NCI-H748 (cell line): ENCODE results near the gene DVL2.
"Not testable (repeated sequence)": the region's sequence is repeated elsewhere in the genome, so short reads cannot be mapped to it uniquely, and the experiment has no call there.

Experiments
- DNase-seq: peaks from one replicate; lab custom pipeline; 2025; ENCODE audit not compliant: unreplicated experiment; lab: John Stamatoyannopoulos, UW

The DVL2 gene

GRCh38 chr17:7256766-7257456 is 22.6 kb upstream of the DVL2 start:
- DNase-seq, result no peak

- DNase-seq, result no peak
Measured at GRCh38 chr17:7254511-7254910, 20.2 kb upstream of the DVL2 start.

GRCh38 chr17:7253082-7253481 is 18.8 kb upstream of the DVL2 start:
- DNase-seq, result no peak

- peak; percentile 97 for DNase-seq
Measured at GRCh38 chr17:7252176-7253043, 18.1 kb upstream of the DVL2 start, which contains the start of gene ELP5. TSS of gene ELP5 (plus strand) at chr17:7252215. CDS start at chr17:7252551, 336 bp downstream.

- DNase-seq, result peak; percentile 100
Measured at GRCh38 chr17:7251661-7252175, 17.4 kb upstream of the DVL2 start, which contains the start of gene CTDNEP1. TSS of gene CTDNEP1 (minus strand) at chr17:7251734. CDS start at chr17:7251296, 438 bp downstream.

- no peak for DNase-seq
Measured at GRCh38 chr17:7250695-7251627, 16.6 kb upstream of the DVL2 start.

GRCh38 chr17:7249830-7250229 is 15.5 kb upstream of the DVL2 start:
- no peak for DNase-seq

GRCh38 chr17:7249214-7249613 is 14.9 kb upstream of the DVL2 start:
- DNase-seq, result no peak

GRCh38 chr17:7248796-7249195 is 14.5 kb upstream of the DVL2 start:
- DNase-seq, result no peak

- no peak for DNase-seq
Measured at GRCh38 chr17:7246779-7247178, 12.5 kb upstream of the DVL2 start.

GRCh38 chr17:7243838-7244237 is 9.5 kb upstream of the DVL2 start:
- not testable (repeated sequence) for DNase-seq

- no peak for DNase-seq
Measured at GRCh38 chr17:7243453-7243729, 9.1 kb upstream of the DVL2 start.

- peak; percentile 99 for DNase-seq
Measured at GRCh38 chr17:7242717-7243452, 8.6 kb upstream of the DVL2 start.

- DNase-seq, result peak; percentile 95
Measured at GRCh38 chr17:7241783-7242716, 7.7 kb upstream of the DVL2 start, which contains the start of gene GABARAP. TSS of gene GABARAP (minus strand) at chr17:7242449. CDS start at chr17:7242330, 119 bp downstream.

GRCh38 chr17:7241090-7241733 is 6.9 kb upstream of the DVL2 start:
- DNase-seq, result peak; percentile 45

- DNase-seq, result no peak
Measured at GRCh38 chr17:7240375-7240774, 6.1 kb upstream of the DVL2 start.

- DNase-seq, result peak; percentile 100
Measured at GRCh38 chr17:7239091-7240027, 5.0 kb upstream of the DVL2 start, which contains the start of gene PHF23. TSS of gene PHF23 (minus strand) at chr17:7239457. CDS start at chr17:7239279, 178 bp downstream.
